Stimulated activated CD4-positive, alpha-beta T cell treated with anti-CD3 and anti-CD28 coated beads, Interleukin-2, amount 100 ng/mL, for 24 hours (primary cell): Measurements from ENCODE around the gene PPEF2.

Experiments
- DNase-seq, 2 donors: peaks; one replicate each; pipeline ENCODE4 v3.0.0-alpha.2; 2020

PPEF2 gene

GRCh38 chr4:75895744-75896314, 6.4 kb downstream of the PPEF2 start:
- no peak for DNase-seq

- DNase-seq, result no peak
These were observed 9.7 kb downstream of the PPEF2 start for GRCh38 chr4:75892508-75892907.

DNA sequence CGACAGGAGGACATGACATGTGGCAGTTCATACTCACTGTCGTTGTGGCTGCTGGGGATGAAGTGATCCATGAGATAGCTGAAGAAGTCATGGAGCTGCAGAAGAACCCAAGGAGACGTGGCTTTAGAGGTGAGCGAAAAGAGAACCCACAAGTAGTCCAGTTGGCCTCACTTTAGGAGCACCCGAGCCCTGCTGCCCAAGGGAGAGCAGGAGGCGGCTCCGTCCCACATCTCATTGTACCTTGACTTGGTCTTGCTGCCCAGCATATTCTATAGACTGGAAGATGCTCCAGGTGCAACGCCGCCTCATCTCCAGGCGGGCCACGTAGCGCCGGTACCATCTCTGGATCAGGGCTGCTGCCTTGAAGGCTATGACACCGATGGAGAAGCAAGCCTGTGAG, 10.6 kb downstream of the PPEF2 start:
- no peak for DNase-seq

DNA sequence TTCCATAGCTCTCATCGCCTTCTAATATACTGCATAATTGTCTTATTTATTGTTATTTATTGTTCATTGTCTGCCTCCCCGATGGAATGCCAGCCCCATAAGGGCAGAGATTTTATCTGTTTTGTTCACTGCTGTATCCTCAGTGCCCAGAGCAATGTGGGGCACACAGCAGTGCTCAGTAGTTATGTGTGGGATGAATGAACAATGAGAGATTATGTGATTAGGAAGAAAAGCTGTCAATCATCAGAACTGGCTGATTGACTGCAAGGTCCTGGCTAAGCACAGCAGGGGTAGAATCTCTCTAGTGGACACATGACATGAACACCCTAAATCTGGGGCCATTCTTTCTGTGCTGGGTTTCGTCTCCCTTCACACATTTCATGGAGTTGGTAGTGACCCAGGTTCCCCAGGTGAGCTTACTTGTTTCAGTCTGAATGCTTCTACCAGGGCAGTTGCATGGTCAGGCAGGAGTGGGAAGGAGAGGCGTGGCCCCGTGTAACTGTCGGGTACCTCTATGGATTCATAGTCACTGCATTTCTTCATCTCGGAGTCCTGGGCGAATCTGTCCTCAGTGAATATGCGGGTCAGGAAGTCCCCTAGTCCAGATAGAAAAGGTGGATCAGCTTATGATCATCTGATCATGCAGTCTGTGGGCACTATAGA, 12.6 kb downstream of the PPEF2 start:
- DNase-seq, result no peak

DNA sequence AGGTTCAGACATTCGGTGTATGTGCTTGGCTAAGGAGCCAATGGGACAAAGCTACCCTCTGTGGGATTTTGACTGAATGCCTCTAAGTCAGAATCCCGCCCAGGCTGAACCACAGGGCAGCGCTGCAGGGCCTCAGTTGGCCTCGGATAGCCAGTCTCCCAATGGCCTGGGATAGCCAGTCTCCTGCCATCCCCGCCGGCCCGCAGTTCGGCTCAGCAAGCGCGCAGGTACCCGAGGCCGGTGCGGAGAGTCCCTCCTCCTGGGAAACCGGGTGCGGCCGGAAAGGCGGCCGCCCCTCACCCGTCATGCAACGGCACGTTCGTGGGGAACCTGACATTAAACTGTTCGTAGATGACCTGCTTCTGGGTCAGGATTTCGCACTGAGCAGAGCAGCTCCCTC, 16.1 kb downstream of the PPEF2 start:
- no peak for DNase-seq

DNA sequence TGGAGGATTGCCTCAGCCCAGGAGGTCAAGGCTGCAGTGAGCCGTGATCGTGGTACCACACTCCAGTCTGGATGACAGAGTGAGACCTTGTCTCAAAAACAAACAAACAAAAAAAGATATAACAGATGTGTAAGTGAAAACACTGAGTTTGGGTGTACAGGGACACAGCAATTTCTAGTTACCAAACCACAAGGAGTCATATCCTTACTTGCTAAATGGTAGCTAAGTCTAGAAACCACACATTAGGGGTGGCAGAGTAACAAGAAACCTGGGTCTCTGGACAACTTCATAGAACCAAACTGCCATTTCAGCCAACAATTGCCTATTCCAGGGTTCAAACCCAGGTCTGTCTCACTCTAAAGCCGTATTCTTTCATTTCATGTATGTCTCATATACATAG, 20.8 kb downstream of the PPEF2 start:
- DNase-seq, result no peak

DNA sequence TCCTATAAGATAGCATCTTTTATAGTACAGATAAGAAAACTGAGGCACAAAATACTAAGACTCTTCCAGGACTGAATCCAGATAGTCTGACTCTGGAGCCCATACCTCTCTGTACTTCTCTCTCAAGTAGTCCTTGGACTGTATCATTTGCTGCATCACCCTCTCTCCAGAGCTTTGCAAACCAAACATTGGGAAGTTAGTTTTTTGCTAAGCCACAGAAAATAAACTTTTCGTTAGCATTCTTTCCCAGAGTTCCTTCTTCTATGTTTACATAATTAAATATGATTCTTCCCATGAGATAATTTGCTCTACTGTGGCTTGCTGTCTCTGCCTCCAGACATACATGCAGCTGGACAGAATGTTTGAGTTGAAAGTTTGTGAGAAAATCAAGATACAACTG, 22.0 kb downstream of the PPEF2 start:
- DNase-seq, result no peak

- no peak for DNase-seq
These were observed 24.0 kb downstream of the PPEF2 start for GRCh38 chr4:75878246-75878756.

DNA sequence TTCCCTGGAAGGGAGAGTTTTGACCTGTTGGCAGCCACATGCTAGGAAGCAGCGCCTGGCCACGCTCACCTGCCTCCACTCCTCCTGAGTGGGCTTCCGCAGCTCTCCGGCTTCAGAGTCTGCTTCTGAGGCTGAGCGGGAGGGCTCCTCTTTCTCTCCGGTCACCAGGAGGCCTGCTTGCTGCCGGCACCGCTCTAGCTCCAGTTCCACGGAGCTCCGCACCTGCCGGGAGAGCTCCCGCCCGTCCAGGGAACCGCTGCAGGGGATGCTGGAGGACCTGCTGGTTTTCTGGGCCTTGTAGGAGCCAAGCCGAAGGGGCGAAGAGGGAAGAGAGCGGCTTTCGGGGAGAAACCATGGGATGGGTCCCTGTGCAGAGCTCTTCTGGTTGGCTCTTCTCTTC, 26.0 kb downstream of the PPEF2 start:
- DNase-seq, result no peak

GRCh38 chr4:75869100-75869499, 33.2 kb downstream of the PPEF2 start:
- DNase-seq, result no peak

DNA sequence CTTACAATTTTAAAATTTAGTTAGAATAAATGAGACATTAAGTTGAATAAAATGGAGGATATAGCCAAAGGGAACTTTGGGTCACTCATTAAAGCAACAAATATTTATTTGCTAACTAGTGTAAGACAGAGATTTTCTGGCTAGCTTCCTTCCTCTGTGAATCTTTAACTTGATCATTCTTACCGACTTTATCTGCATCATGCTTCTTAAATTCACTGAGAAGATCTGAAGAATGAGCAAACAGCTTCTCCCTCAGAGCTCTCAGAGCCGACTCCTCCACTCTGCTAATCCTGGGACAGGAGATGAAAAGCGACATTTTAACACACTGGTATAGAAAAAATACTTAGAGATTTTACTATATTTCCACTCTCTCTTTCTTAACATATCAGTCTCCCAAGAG, 35.1 kb downstream of the PPEF2 start:
- no peak for DNase-seq

GRCh38 chr4:75860606-75861005, 41.6 kb downstream of the PPEF2 start:
- no peak for DNase-seq

GRCh38 chr4:75858721-75859120, 43.5 kb downstream of the PPEF2 start:
- no peak for DNase-seq

DNA sequence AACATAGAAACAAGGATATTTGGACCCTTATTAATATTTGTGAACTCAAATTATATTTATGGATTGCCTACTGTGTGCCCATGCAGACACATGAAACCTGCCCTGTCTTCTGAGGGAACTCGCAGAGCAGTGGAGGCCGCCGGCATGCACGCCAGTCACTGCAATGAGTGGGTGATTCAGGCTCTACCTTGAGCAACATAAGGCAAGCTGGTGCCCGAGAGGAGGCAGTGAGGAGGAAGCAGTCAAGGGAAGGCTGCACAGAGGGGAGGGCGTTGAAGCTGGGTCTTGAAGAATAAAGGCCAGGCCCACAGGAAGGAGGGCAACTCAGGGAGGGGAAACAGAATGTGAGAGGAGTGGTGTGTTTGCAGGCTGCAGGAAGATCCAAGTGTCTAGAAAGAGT, 52.8 kb downstream of the PPEF2 start:
- DNase-seq, result no peak

DNA sequence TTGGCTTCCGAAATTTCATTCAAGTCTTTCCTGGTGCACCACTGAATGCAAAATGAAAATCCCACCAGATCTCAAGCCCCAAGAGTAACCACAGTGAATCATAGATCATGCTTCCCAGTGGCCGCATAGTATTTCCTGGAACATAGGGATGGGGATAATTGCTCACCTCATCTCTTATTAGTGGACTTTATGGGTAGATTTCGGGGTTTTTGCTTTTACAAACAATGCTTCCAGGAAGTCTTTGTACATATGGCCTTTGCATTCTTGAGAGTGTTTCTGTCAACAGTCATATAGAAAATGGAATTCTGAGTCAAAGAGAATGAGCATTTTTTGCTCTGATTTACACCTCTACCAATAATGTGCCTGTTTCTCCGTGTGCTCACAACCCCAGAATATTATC, 53.4 kb downstream of the PPEF2 start:
- DNase-seq, result no peak

DNA sequence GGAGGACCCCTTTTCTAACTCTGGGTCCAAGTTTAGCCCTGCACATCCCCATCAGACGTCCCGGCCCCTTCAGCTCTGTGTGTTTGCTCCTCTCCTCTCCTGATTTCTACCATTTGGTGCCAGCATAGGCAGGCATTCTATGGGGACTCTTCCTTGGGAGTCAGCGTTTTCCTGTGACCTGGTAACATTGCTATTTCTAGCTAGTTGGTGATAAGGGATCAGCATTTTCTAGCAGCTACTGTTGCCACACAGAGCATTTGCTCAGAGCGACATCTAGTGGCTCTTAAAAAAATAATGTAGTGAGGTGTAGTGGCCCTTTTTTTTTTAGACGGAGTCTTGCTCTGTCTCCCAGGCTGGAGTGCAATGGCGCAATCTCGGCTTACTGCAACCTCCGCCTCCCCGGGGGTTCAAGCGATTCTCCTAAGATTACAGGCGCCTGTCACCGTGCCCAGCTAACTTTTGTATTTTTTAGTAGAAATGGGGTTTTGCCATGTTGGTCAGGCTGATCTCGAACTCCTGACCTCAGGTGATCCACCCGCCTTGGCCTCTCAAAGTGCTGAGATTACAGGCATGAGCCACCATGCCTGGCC, 54.0 kb downstream of the PPEF2 start:
- peak; percentile 7 to 18 for DNase-seq

DNA sequence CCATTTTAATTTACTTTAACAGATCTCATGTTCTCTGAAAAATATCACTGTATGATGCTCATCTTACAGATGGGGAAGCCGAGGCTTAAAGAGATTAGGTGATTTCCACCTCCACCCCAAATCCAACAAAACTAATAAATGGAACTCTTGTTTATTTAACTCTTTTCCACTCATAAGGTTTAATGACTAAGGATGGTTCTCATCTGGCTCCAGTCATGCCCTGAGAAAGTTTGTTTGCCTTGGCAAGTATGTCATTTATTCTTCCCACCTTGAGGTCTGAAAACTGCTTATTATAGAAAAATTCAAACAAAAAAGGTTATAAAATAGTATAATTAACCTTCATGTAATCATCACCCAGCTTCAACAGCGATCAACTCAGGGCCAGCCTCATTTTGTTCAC, 56.3 kb downstream of the PPEF2 start:
- DNase-seq, result no peak

DNA sequence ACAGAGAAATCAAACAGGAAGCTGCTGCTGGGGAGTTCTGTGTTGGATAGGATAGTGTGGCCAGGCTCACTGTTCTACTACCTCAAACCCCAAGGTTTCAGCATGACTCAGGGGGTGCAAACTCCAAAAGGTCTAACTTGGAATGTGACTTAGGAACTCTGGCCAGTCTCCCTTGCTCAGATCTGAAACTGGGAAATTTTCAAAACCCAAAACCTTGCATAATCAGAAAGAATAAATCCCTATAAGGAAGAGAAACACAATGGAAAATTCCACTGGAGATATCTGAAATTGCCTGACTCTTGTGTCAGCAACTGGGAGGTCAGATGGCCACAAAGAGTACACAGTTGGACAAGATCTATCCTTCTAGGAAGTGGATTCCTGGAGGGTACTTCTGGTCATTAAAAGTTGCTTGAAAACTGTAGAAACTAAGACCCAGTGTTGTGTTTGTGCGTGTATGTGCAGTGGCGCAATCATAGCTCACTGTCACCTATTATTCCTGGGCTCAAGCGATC, 58.0 kb downstream of the PPEF2 start:
- no peak for DNase-seq

GRCh38 chr4:75843596-75843995, 58.7 kb downstream of the PPEF2 start:
- no peak for DNase-seq

GRCh38 chr4:75841641-75842520, 60.4 kb downstream of the PPEF2 start:
- no peak for DNase-seq

DNA sequence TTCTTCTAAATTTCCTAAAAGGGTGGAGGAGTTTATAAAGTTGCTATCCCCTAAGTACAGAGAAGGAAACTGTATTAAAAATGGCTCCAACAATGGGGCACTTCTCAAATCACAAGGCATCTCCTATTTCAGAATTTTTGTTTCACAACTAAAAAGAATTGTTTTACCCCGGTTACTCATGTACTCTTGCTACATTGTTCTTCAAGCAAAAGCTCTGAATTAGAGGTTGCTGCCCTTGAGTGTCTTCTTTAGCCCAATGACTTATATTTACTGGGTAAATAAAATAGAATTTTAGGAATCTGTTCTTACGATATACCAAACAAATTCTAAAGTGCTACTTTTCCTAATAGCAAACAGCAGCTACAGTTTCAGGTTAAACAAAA, 67.5 kb downstream of the PPEF2 start:
- no peak for DNase-seq

DNA sequence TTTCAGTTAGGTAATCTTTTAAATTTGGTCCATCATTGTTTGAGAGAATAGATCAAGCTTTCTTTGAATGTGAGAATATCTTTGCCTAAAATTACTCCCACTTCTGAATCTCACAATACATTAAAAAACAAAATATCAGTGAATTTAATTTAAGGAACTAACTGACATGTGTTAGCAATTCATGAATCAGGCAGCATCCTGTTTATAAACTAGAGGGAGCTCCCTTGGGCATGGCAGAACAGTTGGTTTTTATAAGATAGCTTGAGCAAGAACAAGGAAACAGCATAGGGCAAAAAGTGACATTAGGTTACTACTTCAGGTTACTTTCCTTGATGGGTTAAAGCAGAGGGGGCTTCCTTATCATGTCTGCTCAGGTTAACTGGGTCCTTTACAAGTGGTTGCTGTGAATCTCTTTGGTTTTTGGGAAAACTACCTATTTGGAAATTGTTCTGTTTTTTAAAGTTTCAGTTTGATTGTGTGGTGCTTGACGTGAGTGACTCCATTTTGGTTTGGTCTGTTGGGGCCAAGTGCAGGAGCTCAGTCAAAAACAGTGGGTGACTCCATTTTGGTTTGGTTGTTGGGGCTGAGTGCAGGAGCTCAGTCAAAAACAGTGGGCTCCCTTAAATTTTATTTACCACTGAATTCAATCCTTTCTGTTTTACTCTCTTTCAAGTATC, 68.0 kb downstream of the PPEF2 start:
- DNase-seq, result no peak
